Measurements from ENCODE around the gene PROS1.
A peak's percentile ranks its signal among the peaks of the same experiment; 100 is the strongest.
"Not testable (repeated sequence)": the region's sequence is repeated elsewhere in the genome, so short reads cannot be mapped to it uniquely, and the experiment has no call there.

The PROS1 gene

GRCh38 chr3:93923006-93923405, 50.7 kb downstream of the PROS1 start:
- ChIA-PET CTCF (no interaction called here), POLR2A (no interaction called here)
- peak in 1 of 3 donors; percentile 15 for DNase-seq
- H3K4me1 ChIP-seq (ENCODE audit: control extremely low read depth in 1 of 4, control insufficient read depth in 4 of 4, insufficient read depth in 4 of 4, low read length in 3 of 4): no peaks in the 10 kb centered on the region
- H3K27ac ChIP-seq (ENCODE audit: insufficient read depth in 1 of 2, low read depth in 1 of 2, low read length in 2 of 2, poor library complexity in 1 of 2, severe bottlenecking in 2 of 2): no peak overlapping the region
- H3K27me3 ChIP-seq (replicated peaks in 2 of 5; ENCODE audit: control insufficient read depth in 4 of 5, insufficient read depth in 5 of 5, low read length in 4 of 5): no peaks in the 10 kb centered on the region
- no peak overlapping the region for H3K4me3 ChIP-seq (ENCODE audit: control insufficient read depth in 1 of 7, extremely low read depth in 1 of 7, insufficient read depth in 4 of 7, low read depth in 2 of 7, low read length in 6 of 7)
- no peaks in the 10 kb centered on the region for H3K36me3 ChIP-seq (ENCODE audit: control insufficient read depth in 4 of 4, insufficient read depth in 4 of 4, low read length in 3 of 4)
- H3K9me3 ChIP-seq (ENCODE audit: control extremely low read depth in 1 of 5, control insufficient read depth in 4 of 5, insufficient read depth in 2 of 5, low read depth in 1 of 5, low read length in 4 of 5): no peaks in the 10 kb centered on the region
- no CpG with 5 or more reads among the region's 2 CpGs for WGBS (ENCODE audit: insufficient coverage)

GRCh38 chr3:93917546-93918029, 56.1 kb downstream of the PROS1 start:
- H3K4me1 ChIP-seq (ENCODE audit: control extremely low read depth in 1 of 4, control insufficient read depth in 4 of 4, insufficient read depth in 4 of 4, low read length in 3 of 4); POLR2A ChIA-PET; CTCF ChIA-PET; H3K27me3 ChIP-seq (replicated peaks in 2 of 5; ENCODE audit: control insufficient read depth in 4 of 5, insufficient read depth in 5 of 5, low read length in 4 of 5); H3K27ac ChIP-seq (ENCODE audit: insufficient read depth in 1 of 2, low read depth in 1 of 2, low read length in 2 of 2, poor library complexity in 1 of 2, severe bottlenecking in 2 of 2); H3K4me3 ChIP-seq (ENCODE audit: control insufficient read depth in 1 of 7, extremely low read depth in 1 of 7, insufficient read depth in 4 of 7, low read depth in 2 of 7, low read length in 6 of 7); H3K36me3 ChIP-seq (ENCODE audit: control insufficient read depth in 4 of 4, insufficient read depth in 4 of 4, low read length in 3 of 4); H3K9me3 ChIP-seq (ENCODE audit: control extremely low read depth in 1 of 5, control insufficient read depth in 4 of 5, insufficient read depth in 2 of 5, low read depth in 1 of 5, low read length in 4 of 5); DNase-seq: not testable (repeated sequence)
- 98% methylated on average over 17 of the region's 17 CpGs for WGBS (ENCODE audit: insufficient coverage)

GRCh38 chr3:93913623-93914022, 60.1 kb downstream of the PROS1 start:
- WGBS (ENCODE audit: insufficient coverage): no CpG with 5 or more reads among the region's 1 CpG
- POLR2A ChIA-PET: not testable (repeated sequence)

GRCh38 chr3:93911206-93911605, 62.5 kb downstream of the PROS1 start:
- Histone ChIP-seq H3K27ac (ENCODE audit: insufficient read depth in 1 of 2, low read depth in 1 of 2, low read length in 2 of 2, poor library complexity in 1 of 2, severe bottlenecking in 2 of 2) (no peak overlapping the region), H3K27me3 (replicated peaks in 2 of 5; ENCODE audit: control insufficient read depth in 4 of 5, insufficient read depth in 5 of 5, low read length in 4 of 5) (no peaks in the 10 kb centered on the region), H3K4me3 (ENCODE audit: control insufficient read depth in 1 of 7, extremely low read depth in 1 of 7, insufficient read depth in 4 of 7, low read depth in 2 of 7, low read length in 6 of 7) (no peak overlapping the region), H3K9me3 (ENCODE audit: control extremely low read depth in 1 of 5, control insufficient read depth in 4 of 5, insufficient read depth in 2 of 5, low read depth in 1 of 5, low read length in 4 of 5) (peaks cover 0 to 11% (median 3%) of the 10 kb centered on the region in 5 experiments), H3K36me3 (ENCODE audit: control insufficient read depth in 4 of 4, insufficient read depth in 4 of 4, low read length in 3 of 4) (no peaks in the 10 kb centered on the region), H3K4me1 (ENCODE audit: control extremely low read depth in 1 of 4, control insufficient read depth in 4 of 4, insufficient read depth in 4 of 4, low read length in 3 of 4) (no peaks in the 10 kb centered on the region)
- no peak for DNase-seq
- no CpG with 5 or more reads among the region's 2 CpGs for WGBS (ENCODE audit: insufficient coverage)
- ChIA-PET CTCF (no interaction called here), POLR2A (no interaction called here)

More at GRCh38 chr3:93913623-93914022, 60.1 kb downstream of the PROS1 start:
- H3K4me1 ChIP-seq (ENCODE audit: control extremely low read depth in 1 of 4, control insufficient read depth in 4 of 4, insufficient read depth in 4 of 4, low read length in 3 of 4); CTCF ChIA-PET; H3K4me3 ChIP-seq (ENCODE audit: control insufficient read depth in 1 of 7, extremely low read depth in 1 of 7, insufficient read depth in 4 of 7, low read depth in 2 of 7, low read length in 6 of 7); H3K27me3 ChIP-seq (replicated peaks in 2 of 5; ENCODE audit: control insufficient read depth in 4 of 5, insufficient read depth in 5 of 5, low read length in 4 of 5); H3K27ac ChIP-seq (ENCODE audit: insufficient read depth in 1 of 2, low read depth in 1 of 2, low read length in 2 of 2, poor library complexity in 1 of 2, severe bottlenecking in 2 of 2); DNase-seq; H3K9me3 ChIP-seq (ENCODE audit: control extremely low read depth in 1 of 5, control insufficient read depth in 4 of 5, insufficient read depth in 2 of 5, low read depth in 1 of 5, low read length in 4 of 5); H3K36me3 ChIP-seq (ENCODE audit: control insufficient read depth in 4 of 4, insufficient read depth in 4 of 4, low read length in 3 of 4): not testable (repeated sequence)

GRCh38 chr3:93910097-93910496, 63.6 kb downstream of the PROS1 start:
- Histone ChIP-seq H3K9me3 (ENCODE audit: control extremely low read depth in 1 of 5, control insufficient read depth in 4 of 5, insufficient read depth in 2 of 5, low read depth in 1 of 5, low read length in 4 of 5) (peaks cover 0 to 11% (median 3%) of the 10 kb centered on the region in 5 experiments), H3K27me3 (replicated peaks in 2 of 5; ENCODE audit: control insufficient read depth in 4 of 5, insufficient read depth in 5 of 5, low read length in 4 of 5) (no peaks in the 10 kb centered on the region), H3K27ac (ENCODE audit: insufficient read depth in 1 of 2, low read depth in 1 of 2, low read length in 2 of 2, poor library complexity in 1 of 2, severe bottlenecking in 2 of 2) (no peak overlapping the region), H3K4me3 (ENCODE audit: control insufficient read depth in 1 of 7, extremely low read depth in 1 of 7, insufficient read depth in 4 of 7, low read depth in 2 of 7, low read length in 6 of 7) (no peak overlapping the region), H3K36me3 (ENCODE audit: control insufficient read depth in 4 of 4, insufficient read depth in 4 of 4, low read length in 3 of 4) (no peaks in the 10 kb centered on the region), H3K4me1 (ENCODE audit: control extremely low read depth in 1 of 4, control insufficient read depth in 4 of 4, insufficient read depth in 4 of 4, low read length in 3 of 4) (no peaks in the 10 kb centered on the region)
- CTCF ChIA-PET: no interaction called here
- DNase-seq: no peak
- POLR2A ChIA-PET: no interaction called here

GRCh38 chr3:93907132-93907531, 66.6 kb downstream of the PROS1 start:
- no peaks in the 10 kb centered on the region for H3K36me3 ChIP-seq (ENCODE audit: control insufficient read depth in 4 of 4, insufficient read depth in 4 of 4, low read length in 3 of 4)
- ChIA-PET CTCF (no interaction called here), POLR2A (no interaction called here)
- no peaks in the 10 kb centered on the region for H3K4me1 ChIP-seq (ENCODE audit: control extremely low read depth in 1 of 4, control insufficient read depth in 4 of 4, insufficient read depth in 4 of 4, low read length in 3 of 4)
- H3K4me3 ChIP-seq (ENCODE audit: control insufficient read depth in 1 of 7, extremely low read depth in 1 of 7, insufficient read depth in 4 of 7, low read depth in 2 of 7, low read length in 6 of 7): no peak overlapping the region
- no peak for DNase-seq
- WGBS (ENCODE audit: insufficient coverage): 90% methylated on average over 1 of the region's 1 CpG
- peaks cover 0 to 11% (median 3%) of the 10 kb centered on the region in 5 experiments for H3K9me3 ChIP-seq (ENCODE audit: control extremely low read depth in 1 of 5, control insufficient read depth in 4 of 5, insufficient read depth in 2 of 5, low read depth in 1 of 5, low read length in 4 of 5)
- no peak overlapping the region for H3K27ac ChIP-seq (ENCODE audit: insufficient read depth in 1 of 2, low read depth in 1 of 2, low read length in 2 of 2, poor library complexity in 1 of 2, severe bottlenecking in 2 of 2)
- H3K27me3 ChIP-seq (replicated peaks in 2 of 5; ENCODE audit: control insufficient read depth in 4 of 5, insufficient read depth in 5 of 5, low read length in 4 of 5): no peaks in the 10 kb centered on the region

- Histone ChIP-seq H3K27ac (ENCODE audit: insufficient read depth in 1 of 2, low read depth in 1 of 2, low read length in 2 of 2, poor library complexity in 1 of 2, severe bottlenecking in 2 of 2) (no peak overlapping the region), H3K4me1 (ENCODE audit: control extremely low read depth in 1 of 4, control insufficient read depth in 4 of 4, insufficient read depth in 4 of 4, low read length in 3 of 4) (no peaks in the 10 kb centered on the region), H3K9me3 (ENCODE audit: control extremely low read depth in 1 of 5, control insufficient read depth in 4 of 5, insufficient read depth in 2 of 5, low read depth in 1 of 5, low read length in 4 of 5) (peaks cover 0 to 11% (median 3%) of the 10 kb centered on the region in 5 experiments), H3K27me3 (replicated peaks in 2 of 5; ENCODE audit: control insufficient read depth in 4 of 5, insufficient read depth in 5 of 5, low read length in 4 of 5) (no peaks in the 10 kb centered on the region), H3K4me3 (ENCODE audit: control insufficient read depth in 1 of 7, extremely low read depth in 1 of 7, insufficient read depth in 4 of 7, low read depth in 2 of 7, low read length in 6 of 7) (no peak overlapping the region), H3K36me3 (ENCODE audit: control insufficient read depth in 4 of 4, insufficient read depth in 4 of 4, low read length in 3 of 4) (no peaks in the 10 kb centered on the region)
- POLR2A ChIA-PET: no interaction called here
- 98% methylated on average over 6 of the region's 9 CpGs for WGBS (ENCODE audit: insufficient coverage)
- CTCF ChIA-PET: no interaction called here
- no peak for DNase-seq
These were observed 67.5 kb downstream of the PROS1 start for GRCh38 chr3:93906245-93906644.

Data from common myeloid progenitor, CD34-positive (primary cell).